Measurements from ENCODE around the gene TSPAN6.

Gene TSPAN6

DNA sequence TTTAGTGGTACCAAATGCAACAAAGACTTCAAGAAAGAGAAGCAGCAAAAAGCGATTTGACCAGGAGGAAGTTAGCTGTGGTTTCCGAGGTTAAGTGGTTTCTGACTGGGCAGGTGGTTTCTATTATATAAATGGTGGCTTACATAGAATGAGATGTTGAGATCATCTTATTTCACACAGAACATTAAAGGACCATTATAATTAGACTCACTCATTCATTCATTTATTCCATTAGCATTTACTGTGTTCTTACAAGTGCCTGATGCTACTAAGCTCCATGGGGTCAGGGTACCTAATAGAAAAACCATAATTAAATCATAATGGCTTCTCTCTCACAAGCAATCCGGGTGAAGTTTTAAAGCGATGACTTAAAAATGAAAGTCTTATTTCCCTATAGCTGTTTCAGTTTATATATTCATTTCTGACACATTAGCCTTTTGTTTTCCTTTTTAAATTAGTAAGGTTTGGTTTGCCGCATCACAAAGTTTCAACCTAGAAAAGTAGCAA is 10.6 kb downstream of the TSPAN6 start:
- Mint-ChIP-seq H3K36me3 (ENCODE audit: low read depth) (no peaks in the 10 kb centered on the region), H3K4me3 (no peak overlapping the region), H3K27ac (no peak overlapping the region), H3K27me3 (no peaks in the 10 kb centered on the region), H3K4me1 (ENCODE audit: low read depth) (peaks cover 11% of the 10 kb centered on the region), H3K9me3 (no peaks in the 10 kb centered on the region)

DNA sequence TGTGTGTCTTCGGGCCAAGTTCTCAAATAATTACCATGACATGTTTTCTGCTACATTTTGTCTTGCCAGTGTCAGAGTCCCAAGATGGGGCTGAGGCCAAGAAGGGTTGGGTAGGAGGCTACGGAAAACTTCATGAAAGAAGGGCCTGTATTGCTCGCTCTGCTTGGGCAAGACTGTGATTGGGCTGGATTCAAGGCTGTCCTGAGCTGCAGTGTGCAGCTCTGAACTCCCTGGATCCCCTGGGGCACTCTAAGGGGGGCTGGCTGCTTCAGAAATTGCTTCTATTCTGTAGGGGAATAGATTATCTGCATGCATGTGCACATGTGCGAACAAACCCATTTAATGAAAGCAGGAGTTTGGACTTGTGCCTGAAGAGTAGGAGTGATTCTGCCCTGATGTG is 13.6 kb downstream of the TSPAN6 start:
- H3K27me3 Mint-ChIP-seq = no peaks in the 10 kb centered on the region
- no peak overlapping the region for H3K4me3 Mint-ChIP-seq
- no peaks in the 10 kb centered on the region for H3K9me3 Mint-ChIP-seq
- peaks cover 11% of the 10 kb centered on the region for H3K4me1 Mint-ChIP-seq (ENCODE audit: low read depth)
- H3K36me3 Mint-ChIP-seq (ENCODE audit: low read depth) = no peaks in the 10 kb centered on the region
- no peak overlapping the region for H3K27ac Mint-ChIP-seq

DNA sequence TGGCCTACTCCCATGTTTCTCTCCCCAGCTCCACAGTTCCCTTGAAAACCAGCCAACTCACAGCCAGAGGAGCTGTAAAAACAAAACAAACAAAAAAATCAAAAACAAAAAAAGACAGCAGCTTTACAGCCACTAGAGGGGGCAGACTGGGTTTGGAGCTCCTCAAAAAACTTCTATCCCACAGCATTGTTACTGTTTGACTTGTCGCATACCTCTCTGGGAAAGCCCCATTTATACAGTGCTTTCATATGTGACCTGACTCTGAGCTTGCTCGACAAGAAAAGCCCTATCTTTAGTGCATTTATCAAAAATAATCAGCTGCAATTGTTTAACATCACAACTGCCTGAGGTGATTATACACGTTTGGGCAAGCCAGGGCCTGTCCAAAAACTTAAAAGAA is 21.6 kb downstream of the TSPAN6 start:
- Mint-ChIP-seq H3K9me3 (no peaks in the 10 kb centered on the region), H3K27ac (no peak overlapping the region), H3K4me3 (no peak overlapping the region), H3K27me3 (peaks cover 19% of the 10 kb centered on the region), H3K4me1 (ENCODE audit: low read depth) (no peaks in the 10 kb centered on the region), H3K36me3 (ENCODE audit: low read depth) (no peaks in the 10 kb centered on the region)

DNA sequence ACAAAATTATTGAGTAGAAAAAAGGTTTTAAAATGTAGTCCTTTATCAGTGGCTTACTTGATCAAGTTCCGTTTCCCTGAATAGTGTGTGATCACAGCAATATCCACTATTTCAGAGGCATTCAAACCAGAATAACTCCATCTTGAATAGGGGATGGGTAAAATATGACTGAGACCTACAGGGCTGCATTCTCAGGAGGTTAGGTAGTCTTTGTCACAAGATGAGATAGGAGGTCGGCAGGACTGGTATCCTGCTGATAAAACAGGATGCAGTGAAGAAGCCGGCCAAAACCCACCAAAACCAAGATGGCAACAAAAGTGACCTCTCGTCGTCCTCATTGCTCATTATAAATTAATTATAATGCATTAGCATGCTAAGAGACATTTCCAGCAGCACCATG is 24.7 kb downstream of the TSPAN6 start:
- Mint-ChIP-seq H3K27ac (no peak overlapping the region), H3K36me3 (ENCODE audit: low read depth) (no peaks in the 10 kb centered on the region), H3K27me3 (peaks cover 14% of the 10 kb centered on the region), H3K4me3 (no peak overlapping the region), H3K9me3 (no peaks in the 10 kb centered on the region), H3K4me1 (ENCODE audit: low read depth) (peaks cover under 1% of the 10 kb centered on the region)

DNA sequence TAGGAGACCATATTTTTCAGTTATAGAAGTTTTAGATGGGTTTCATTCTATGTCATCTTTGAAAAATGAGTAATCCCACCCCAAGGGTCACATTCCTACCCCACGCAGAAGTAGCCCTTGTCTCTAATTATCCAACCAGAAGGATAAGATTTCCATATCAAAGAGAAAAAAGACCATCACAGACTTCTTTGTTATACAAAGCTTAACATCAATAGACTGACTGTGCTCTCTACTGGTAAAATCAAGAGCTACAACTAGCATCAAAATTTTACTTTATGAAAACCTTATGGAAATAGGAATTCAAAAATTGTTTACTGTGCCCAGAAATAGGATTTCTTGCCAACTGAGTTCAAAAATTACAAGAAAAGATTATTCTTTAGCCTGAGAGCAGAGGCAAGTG is 27.0 kb downstream of the TSPAN6 start:
- Mint-ChIP-seq H3K36me3 (ENCODE audit: low read depth) (no peaks in the 10 kb centered on the region), H3K27me3 (peaks cover 6% of the 10 kb centered on the region), H3K27ac (no peak overlapping the region), H3K9me3 (no peaks in the 10 kb centered on the region), H3K4me3 (no peak overlapping the region), H3K4me1 (ENCODE audit: low read depth) (peaks cover 8% of the 10 kb centered on the region)

DNA sequence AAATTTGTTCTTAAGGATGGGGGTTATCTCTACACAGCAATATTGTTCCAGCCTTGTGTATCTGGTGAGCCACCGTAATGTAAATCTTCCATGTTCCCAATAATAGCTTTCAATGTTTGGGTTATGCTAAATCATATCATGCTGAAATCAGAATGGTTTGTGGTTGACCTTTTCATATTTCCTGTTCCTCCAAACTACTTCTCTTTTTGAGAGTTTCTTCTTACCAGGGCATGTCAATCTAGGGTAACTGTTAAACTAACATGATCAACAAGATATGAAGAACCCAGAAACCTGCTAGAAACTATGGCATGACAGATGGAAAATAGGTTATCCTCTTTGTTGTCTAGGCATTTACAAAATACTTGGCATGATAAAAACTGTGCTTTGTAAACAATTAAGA is 29.9 kb downstream of the TSPAN6 start:
- H3K27ac Mint-ChIP-seq = no peak overlapping the region
- no peak overlapping the region for H3K4me3 Mint-ChIP-seq
- H3K36me3 Mint-ChIP-seq (ENCODE audit: low read depth) = no peaks in the 10 kb centered on the region
- peaks cover 11% of the 10 kb centered on the region for H3K27me3 Mint-ChIP-seq
- peaks cover 8% of the 10 kb centered on the region for H3K4me1 Mint-ChIP-seq (ENCODE audit: low read depth)
- no peaks in the 10 kb centered on the region for H3K9me3 Mint-ChIP-seq

DNA sequence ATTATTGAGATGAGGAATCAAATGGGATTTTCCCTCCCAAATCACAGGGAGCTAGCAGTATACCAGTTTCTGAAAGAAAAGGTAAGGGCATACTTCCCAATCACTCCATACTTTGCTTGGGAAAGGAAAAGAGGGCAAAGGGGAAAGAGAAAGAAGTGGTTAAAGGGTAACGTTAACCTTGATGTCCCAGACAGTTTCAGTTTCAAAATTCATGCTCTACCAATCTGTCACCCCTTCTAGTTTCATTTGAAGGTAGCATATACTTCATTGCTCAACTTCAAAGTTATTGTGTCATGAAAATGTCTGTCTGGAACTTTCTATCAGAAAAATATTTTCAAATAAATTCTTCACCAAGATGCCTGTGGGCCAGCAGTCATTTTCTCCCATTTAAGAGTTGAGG is 35.8 kb downstream of the TSPAN6 start:
- H3K36me3 Mint-ChIP-seq (ENCODE audit: low read depth) = no peaks in the 10 kb centered on the region
- no peaks in the 10 kb centered on the region for H3K4me1 Mint-ChIP-seq (ENCODE audit: low read depth)
- peaks cover 7% of the 10 kb centered on the region for H3K27me3 Mint-ChIP-seq
- no peak overlapping the region for H3K4me3 Mint-ChIP-seq
- H3K27ac Mint-ChIP-seq = no peak overlapping the region
- H3K9me3 Mint-ChIP-seq = no peaks in the 10 kb centered on the region

DNA sequence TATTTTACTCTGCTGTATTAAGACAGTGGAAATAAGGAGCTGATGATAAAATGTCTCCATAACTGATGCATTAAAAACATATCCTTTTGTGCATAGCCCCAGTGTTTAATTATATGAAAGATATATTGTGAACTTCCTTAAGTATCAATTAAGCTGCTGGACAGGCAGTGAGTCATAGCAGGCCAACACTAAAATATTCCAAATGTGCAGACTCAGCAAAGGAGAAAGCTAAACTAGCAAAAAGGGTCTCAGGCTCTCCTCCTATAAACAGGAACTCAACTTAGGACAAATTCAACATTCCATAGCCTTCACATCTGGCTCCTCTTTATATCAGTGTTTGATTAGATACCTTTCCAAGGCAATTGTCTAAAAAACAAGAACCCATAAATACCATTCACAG is 36.3 kb downstream of the TSPAN6 start:
- no peaks in the 10 kb centered on the region for H3K9me3 Mint-ChIP-seq
- H3K36me3 Mint-ChIP-seq (ENCODE audit: low read depth) = no peaks in the 10 kb centered on the region
- H3K4me1 Mint-ChIP-seq (ENCODE audit: low read depth) = no peaks in the 10 kb centered on the region
- H3K27me3 Mint-ChIP-seq = peaks cover 11% of the 10 kb centered on the region
- H3K4me3 Mint-ChIP-seq = no peak overlapping the region
- no peak overlapping the region for H3K27ac Mint-ChIP-seq

DNA sequence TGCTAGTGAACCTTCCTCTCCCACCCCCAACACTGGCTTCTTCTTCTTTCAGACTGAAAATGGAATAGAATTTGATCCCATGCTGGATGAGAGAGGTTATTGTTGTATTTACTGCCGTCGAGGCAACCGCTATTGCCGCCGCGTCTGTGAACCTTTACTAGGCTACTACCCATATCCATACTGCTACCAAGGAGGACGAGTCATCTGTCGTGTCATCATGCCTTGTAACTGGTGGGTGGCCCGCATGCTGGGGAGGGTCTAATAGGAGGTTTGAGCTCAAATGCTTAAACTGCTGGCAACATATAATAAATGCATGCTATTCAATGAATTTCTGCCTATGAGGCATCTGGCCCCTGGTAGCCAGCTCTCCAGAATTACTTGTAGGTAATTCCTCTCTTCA is 37.1 kb downstream of the TSPAN6 start:
- Mint-ChIP-seq H3K27ac (no peak overlapping the region), H3K4me3 (no peak overlapping the region), H3K27me3 (peaks cover 11% of the 10 kb centered on the region), H3K4me1 (ENCODE audit: low read depth) (no peaks in the 10 kb centered on the region), H3K9me3 (no peaks in the 10 kb centered on the region), H3K36me3 (ENCODE audit: low read depth) (no peaks in the 10 kb centered on the region)

DNA sequence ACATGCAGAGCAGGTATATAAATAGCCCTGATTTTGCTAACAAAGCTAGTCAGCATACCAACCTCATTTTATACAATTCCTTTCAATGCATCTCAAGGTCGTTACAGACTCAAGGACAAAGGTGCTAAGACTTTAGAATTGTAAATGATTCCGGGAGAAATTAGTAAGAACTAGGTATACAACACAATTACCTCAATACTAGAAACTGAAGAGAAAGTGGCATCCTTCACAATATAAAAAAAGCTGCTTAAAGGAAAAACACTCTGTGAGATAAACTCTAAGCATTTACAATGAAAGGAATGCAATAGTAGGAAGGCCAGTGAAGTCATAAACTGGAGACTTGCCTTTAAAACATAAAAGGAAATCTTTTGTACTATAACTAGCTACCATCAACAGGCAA is 40.0 kb downstream of the TSPAN6 start:
- no peak overlapping the region for H3K27ac Mint-ChIP-seq
- no peaks in the 10 kb centered on the region for H3K9me3 Mint-ChIP-seq
- no peak overlapping the region for H3K4me3 Mint-ChIP-seq
- no peaks in the 10 kb centered on the region for H3K4me1 Mint-ChIP-seq (ENCODE audit: low read depth)
- peaks cover 7% of the 10 kb centered on the region for H3K27me3 Mint-ChIP-seq
- H3K36me3 Mint-ChIP-seq (ENCODE audit: low read depth) = no peaks in the 10 kb centered on the region

DNA sequence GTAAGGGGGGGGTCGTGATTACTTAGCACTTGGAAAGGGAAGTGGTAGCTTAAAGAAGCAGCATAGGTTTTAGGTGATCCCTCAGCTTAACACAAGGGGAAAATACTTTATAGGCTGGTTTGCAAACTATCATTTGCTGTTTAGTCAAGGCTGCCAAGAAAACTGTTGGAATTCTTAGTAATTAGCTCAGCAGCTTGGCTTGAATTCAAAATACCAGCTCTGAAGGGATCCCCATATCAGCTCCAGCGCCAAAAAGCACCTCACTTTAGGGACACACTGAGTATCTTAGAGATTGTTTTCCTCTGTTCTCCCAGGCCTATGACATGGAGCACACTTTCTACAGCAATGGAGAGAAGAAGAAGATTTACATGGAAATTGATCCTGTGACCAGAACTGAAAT is 43.0 kb downstream of the TSPAN6 start:
- no peaks in the 10 kb centered on the region for H3K36me3 Mint-ChIP-seq (ENCODE audit: low read depth)
- H3K27ac Mint-ChIP-seq = no peak overlapping the region
- H3K27me3 Mint-ChIP-seq = peaks cover 15% of the 10 kb centered on the region
- no peak overlapping the region for H3K4me3 Mint-ChIP-seq
- H3K9me3 Mint-ChIP-seq = no peaks in the 10 kb centered on the region
- no peaks in the 10 kb centered on the region for H3K4me1 Mint-ChIP-seq (ENCODE audit: low read depth)

DNA sequence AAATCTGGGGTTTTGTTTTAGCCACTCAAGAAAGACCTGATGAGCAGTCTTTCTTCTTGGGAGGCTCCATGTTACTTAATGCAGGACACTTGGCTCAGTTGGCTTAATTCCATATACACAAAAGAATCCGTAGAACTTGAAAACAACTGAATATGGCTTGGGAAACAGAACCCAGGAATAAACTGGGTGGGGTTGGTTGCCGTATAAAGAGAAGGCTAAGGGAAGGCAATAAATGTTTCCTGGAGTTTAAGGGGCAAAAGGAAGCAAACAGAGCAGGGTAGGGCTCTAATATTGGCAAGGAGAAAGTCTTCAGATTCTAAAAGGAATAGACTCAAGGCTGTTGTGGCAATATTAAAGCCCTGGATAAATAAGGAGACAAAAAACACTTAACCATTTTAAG is 43.5 kb downstream of the TSPAN6 start:
- H3K36me3 Mint-ChIP-seq (ENCODE audit: low read depth) = no peaks in the 10 kb centered on the region
- no peaks in the 10 kb centered on the region for H3K4me1 Mint-ChIP-seq (ENCODE audit: low read depth)
- H3K9me3 Mint-ChIP-seq = no peaks in the 10 kb centered on the region
- H3K27me3 Mint-ChIP-seq = peaks cover 15% of the 10 kb centered on the region
- no peak overlapping the region for H3K27ac Mint-ChIP-seq
- no peak overlapping the region for H3K4me3 Mint-ChIP-seq

DNA sequence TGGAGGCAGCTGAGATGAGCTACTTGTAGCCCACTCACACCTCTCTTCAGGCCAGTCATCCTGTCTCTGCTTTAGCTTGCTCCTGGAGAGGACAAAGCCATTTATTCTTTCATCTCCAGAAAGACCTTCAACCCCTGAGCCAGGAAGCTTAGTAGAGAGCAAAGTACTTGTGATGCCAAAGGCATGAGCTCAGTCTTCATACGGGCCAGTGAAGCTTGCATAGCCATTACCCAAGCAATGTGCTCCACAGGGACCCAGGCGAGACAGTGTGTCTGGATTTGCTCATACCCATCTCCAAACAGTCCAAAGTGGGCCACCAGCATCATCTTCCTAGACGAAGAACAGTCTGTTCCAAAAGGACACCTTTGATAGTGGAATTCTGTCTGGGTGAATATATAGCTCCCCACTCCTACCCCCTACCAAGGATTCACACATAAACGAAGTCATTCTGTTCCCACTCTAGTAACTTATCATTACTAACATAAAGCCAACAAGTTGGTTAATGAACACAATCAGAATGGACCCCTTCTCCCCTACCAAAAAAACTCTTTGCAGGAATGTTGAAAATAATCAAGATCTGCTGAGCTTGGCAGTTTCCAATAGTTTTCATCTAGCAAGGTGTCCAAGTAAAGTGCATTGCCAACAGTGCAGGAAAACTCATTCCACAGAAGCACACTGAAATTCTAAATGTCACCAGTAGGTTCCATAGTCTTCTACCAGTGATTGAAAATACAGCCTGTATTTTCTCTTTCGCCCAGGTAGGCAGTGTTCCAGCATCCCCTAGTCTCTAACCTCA is 45.2 kb downstream of the TSPAN6 start:
- Mint-ChIP-seq H3K27me3 (peaks cover 15% of the 10 kb centered on the region), H3K4me3 (no peak overlapping the region), H3K9me3 (no peaks in the 10 kb centered on the region), H3K4me1 (ENCODE audit: low read depth) (no peaks in the 10 kb centered on the region), H3K36me3 (ENCODE audit: low read depth) (no peaks in the 10 kb centered on the region), H3K27ac (no peak overlapping the region)

DNA sequence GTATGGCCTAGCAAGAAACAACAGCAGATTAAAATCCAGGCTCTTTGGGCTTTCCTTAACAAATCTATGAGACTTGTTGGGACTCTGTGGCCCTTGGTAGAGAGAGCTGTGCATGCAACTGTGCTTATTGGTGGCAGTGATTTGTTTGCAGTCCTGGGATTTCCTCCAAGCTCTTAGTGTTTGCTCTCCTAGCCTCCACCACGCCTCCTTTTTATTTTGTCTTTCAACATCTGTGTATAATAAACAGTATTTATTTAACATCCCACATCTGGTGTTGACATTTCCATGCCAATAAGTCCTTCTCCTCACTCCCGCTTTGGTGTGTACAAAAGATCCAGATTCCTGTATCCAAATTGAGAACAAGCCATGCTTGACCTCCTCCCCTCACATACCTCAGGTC is 48.7 kb downstream of the TSPAN6 start:
- no peak overlapping the region for H3K4me3 Mint-ChIP-seq
- H3K36me3 Mint-ChIP-seq (ENCODE audit: low read depth) = no peaks in the 10 kb centered on the region
- no peaks in the 10 kb centered on the region for H3K9me3 Mint-ChIP-seq
- H3K4me1 Mint-ChIP-seq (ENCODE audit: low read depth) = no peaks in the 10 kb centered on the region
- no peak overlapping the region for H3K27ac Mint-ChIP-seq
- peaks cover 11% of the 10 kb centered on the region for H3K27me3 Mint-ChIP-seq

DNA sequence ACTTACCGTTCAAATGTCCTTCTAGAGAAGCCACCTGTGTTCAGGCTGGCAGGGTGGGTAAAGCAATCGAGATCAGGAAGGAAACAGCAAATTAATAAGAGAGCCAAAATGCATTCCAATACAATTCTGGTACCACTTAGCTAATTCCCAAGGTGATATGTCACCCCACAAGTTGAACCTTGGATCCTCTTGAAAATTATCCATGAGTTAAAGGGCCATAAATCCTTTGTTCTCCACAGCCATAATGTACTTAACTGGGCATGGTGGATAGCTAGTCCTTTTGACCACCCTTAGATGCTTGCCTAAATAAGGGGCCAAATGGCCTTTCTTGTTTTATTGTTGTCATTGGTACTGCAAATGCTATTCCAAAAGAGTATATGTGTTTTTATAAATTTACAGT is 49.9 kb downstream of the TSPAN6 start:
- Mint-ChIP-seq H3K4me3 (no peak overlapping the region), H3K36me3 (ENCODE audit: low read depth) (no peaks in the 10 kb centered on the region), H3K4me1 (ENCODE audit: low read depth) (no peaks in the 10 kb centered on the region), H3K9me3 (no peaks in the 10 kb centered on the region), H3K27ac (no peak overlapping the region), H3K27me3 (peaks cover 13% of the 10 kb centered on the region)

DNA sequence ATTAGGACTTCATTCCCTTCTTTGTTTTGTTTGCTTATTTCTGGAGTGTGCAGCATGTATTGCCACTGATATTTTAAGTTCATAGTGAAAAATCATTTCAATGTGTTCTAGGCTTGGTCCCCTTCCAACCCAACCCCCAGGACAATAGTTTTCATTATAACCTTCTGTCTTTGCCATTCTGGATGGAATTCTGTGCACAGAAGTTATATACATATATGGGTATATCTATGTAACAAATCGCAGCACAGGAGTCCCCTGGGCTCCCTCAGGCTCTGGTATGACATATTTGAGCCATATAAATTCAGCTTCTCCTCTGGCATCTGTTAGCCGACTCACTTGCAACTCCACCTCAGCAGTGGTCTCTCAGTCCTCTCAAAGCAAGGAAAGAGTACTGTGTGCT is 52.0 kb downstream of the TSPAN6 start, which contains the start of gene TNMD:
TSS of gene TNMD (plus strand) at position 326 of the 400 bp plus-strand sequence. CDS start 83 bp downstream, outside the sequence.
- Mint-ChIP-seq H3K4me3 (no peak within 1 kb of the TSS), H3K4me1 (ENCODE audit: low read depth) (no peaks in the 10 kb centered on the region), H3K9me3 (no peaks in the 10 kb centered on the region), H3K36me3 (ENCODE audit: low read depth) (no peaks in the 10 kb centered on the region), H3K27ac (no peak within 1 kb of the TSS), H3K27me3 (peaks cover 15% of the 10 kb centered on the region)
